Motor neuron (in vitro differentiated cells): ENCODE data around the gene SPSB2. TPM values are rescaled to one million over a fixed set of nuclear protein-coding genes. Genes with fewer than 3 reads are reported as not detected.
A peak's percentile ranks its signal among the peaks of the same experiment; 100 is the strongest.

Experiments
- ATAC-seq, 8 experiments: fragments of 200-7000 bp; cut with Tn5 transposase; replicated peaks in 6 of 8; 2 replicates each; pipeline ENCODE4 v1.8.0; 2021; ENCODE audit warnings: mild to moderate bottlenecking in 8 of 8, moderate library complexity in 8 of 8
- H3K27ac ChIP-seq, 2 donors: fragments of 250-450 bp; sonication (Bioruptor Pico); 2 replicates each; pipeline ENCODE4 v1.9.0; 2021; ENCODE audit warnings: antibody characterized with exemption in 2 of 2, mild to moderate bottlenecking in 2 of 2, moderate library complexity in 1 of 2
- H3K4me1 ChIP-seq, 2 donors: fragments of 250-450 bp; sonication (Bioruptor Pico); replicated peaks in 1 of 2; 2 replicates each; pipeline ENCODE4 v1.6.1; 2021; ENCODE audit warnings: antibody characterized with exemption in 2 of 2, mild to moderate bottlenecking in 2 of 2, moderate library complexity in 1 of 2
- H3K4me3 ChIP-seq, 5 donors: fragments of 250-450 bp; sonication (Bioruptor Pico); 2 replicates each; pipeline ENCODE4 v1.9.0; 2021; ENCODE audit warnings: antibody characterized with exemption in 5 of 5, mild to moderate bottlenecking in 5 of 5, moderate library complexity in 4 of 5
- WGBS, 10 experiments: fragments of 450-650 bp; shearing (Covaris generic); methylation state at CpG; one replicate each; pipeline ENCODE4 v1.0.0; 2022; 5-methylcytosine and 5-hydroxymethylcytosine counted together
- in situ Hi-C, 9 experiments: fragments of 400-800 bp; cut with MboI; loops; one replicate each; pipeline ENCODE4 v1.15.0; 2021; ENCODE audit warnings: low sequenced_read_pairs in 9 of 9, low pct_unique_long_range_greater_than_20kb in 2 of 9; ENCODE audit not compliant: unreplicated experiment in 9 of 9
- total RNA-seq, 8 experiments: library from RNA; unstranded; fragments of 300-600 nt; gene quantifications; 2 replicates each; pipeline versions ENCODE4 v1.2.3 to v1.2.4, GENCODE V29; 2022

Gene SPSB2
- total RNA-seq = 10 to 100 TPM in 3 of 8 experiments, 1 to 10 TPM in 5; 6.3 to 13.6 (median 8.3) TPM

GRCh38 chr12:6873094-6874014, at the start of gene SPSB2:
Gene SPSB2, minus strand, starts transcription at chr12:6873303. Its CDS starts 402 bp downstream, at chr12:6872901.
- peak within 1 kb of the TSS; percentile 34 to 45 for H3K27ac ChIP-seq
- H3K4me3 ChIP-seq = peak within 1 kb of the TSS; percentile 44 to 63 (median 53)
- ATAC-seq = peak; percentile 67 to 84 (median 78)
- 0 to 23% (median 0%) methylated on average over 1 to 7 of the region's 66 CpGs; no CpG with 5 or more reads in 3 of the 10 experiments for WGBS, 10 experiments
- in situ Hi-C loops = no loop called here
- peaks cover 16 to 20% of the 10 kb centered on the region in 2 donors for H3K4me1 ChIP-seq

DNA sequence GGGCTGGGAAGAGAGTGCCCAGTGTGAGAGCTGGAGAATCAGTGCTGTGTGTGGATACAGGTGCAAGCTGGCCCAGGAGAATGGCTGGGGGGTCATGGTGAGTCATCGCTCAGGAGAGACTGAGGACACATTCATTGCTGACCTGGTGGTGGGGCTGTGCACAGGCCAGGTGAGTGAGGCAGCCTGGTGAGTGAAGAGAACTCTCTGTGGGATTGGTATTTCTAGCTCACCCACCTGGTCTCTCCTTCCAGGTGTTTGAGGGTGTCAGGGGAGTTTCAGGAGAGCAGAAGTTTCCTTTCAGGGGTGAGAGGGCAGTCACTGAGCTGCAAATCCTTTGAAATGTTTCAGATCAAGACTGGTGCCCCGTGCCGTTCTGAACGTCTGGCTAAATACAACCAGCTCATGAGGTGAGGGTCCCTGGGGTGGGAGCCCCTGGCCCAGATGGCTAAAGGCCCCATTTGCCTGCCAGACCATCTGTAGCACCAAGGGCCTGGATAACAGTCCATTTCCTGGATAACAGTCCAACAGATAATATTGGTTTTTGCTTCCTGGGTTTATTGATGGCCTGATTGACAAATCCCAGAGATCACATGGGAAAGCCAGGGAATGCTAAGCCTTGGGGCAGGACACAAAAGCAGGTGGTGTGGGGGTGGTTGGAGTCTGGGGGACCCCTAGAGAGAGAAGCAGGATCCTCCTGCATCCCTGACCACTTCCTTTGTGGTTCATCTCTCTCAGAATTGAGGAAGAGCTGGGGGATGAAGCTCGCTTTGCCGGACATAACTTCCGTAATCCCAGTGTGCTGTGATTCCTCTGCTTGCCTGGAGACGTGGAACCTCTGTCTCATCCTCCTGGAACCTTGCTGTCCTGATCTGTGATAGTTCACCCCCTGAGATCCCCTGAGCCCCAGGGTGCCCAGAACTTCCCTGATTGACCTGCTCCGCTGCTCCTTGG, 49.2 kb upstream of the SPSB2 start:
- ATAC-seq = no peak
- 67 to 100% (median 92%) methylated on average over 1 to 5 of the region's 9 CpGs; no CpG with 5 or more reads in 3 of the 10 experiments for WGBS, 10 experiments
- no peak overlapping the region for H3K4me3 ChIP-seq
- peaks cover 36 to 38% of the 10 kb centered on the region in 2 donors for H3K4me1 ChIP-seq
- in situ Hi-C loops = no loop called here
- H3K27ac ChIP-seq = no peak overlapping the region

GRCh38 chr12:6921539-6921938, 48.4 kb upstream of the SPSB2 start:
- in situ Hi-C loops = no loop called here
- H3K4me3 ChIP-seq = no peak overlapping the region
- no peak overlapping the region for H3K27ac ChIP-seq
- H3K4me1 ChIP-seq = peaks cover 29 to 33% of the 10 kb centered on the region in 2 donors
- WGBS, 10 experiments = 33 to 76% (median 60%) methylated on average over 1 to 5 of the region's 7 CpGs; no CpG with 5 or more reads in 6 of the 10 experiments
- no peak for ATAC-seq

- H3K27ac ChIP-seq = no peak overlapping the region
- peaks cover 12 to 19% of the 10 kb centered on the region in 2 donors for H3K4me1 ChIP-seq
- no peak overlapping the region for H3K4me3 ChIP-seq
- 17 to 100% (median 97%) methylated on average over 1 to 5 of the region's 7 CpGs; no CpG with 5 or more reads in 6 of the 10 experiments for WGBS, 10 experiments
- ATAC-seq = no peak
- in situ Hi-C loops = no loop called here
Observed at GRCh38 chr12:6919588-6919987, 46.5 kb upstream of the SPSB2 start.

GRCh38 chr12:6917491-6918231, 44.6 kb upstream of the SPSB2 start:
- Histone ChIP-seq H3K4me3 (no peak overlapping the region), H3K4me1 (peaks cover 15 to 16% of the 10 kb centered on the region in 2 donors), H3K27ac (no peak overlapping the region)
- in situ Hi-C loops = no loop called here
- 80 to 100% (median 92%) methylated on average over 1 to 5 of the region's 14 CpGs; no CpG with 5 or more reads in 6 of the 10 experiments for WGBS, 10 experiments
- ATAC-seq = no peak

GRCh38 chr12:6916426-6917200, 43.5 kb upstream of the SPSB2 start:
- WGBS, 10 experiments = 94 to 100% (median 100%) methylated on average over 1 to 6 of the region's 11 CpGs; no CpG with 5 or more reads in 7 of the 10 experiments
- H3K27ac ChIP-seq = no peak overlapping the region
- H3K4me1 ChIP-seq = peaks cover 15 to 16% of the 10 kb centered on the region in 2 donors
- peak overlapping the region in 1 of 5 donors; percentile 99 for H3K4me3 ChIP-seq
- in situ Hi-C loops = no loop called here
- no peak for ATAC-seq

DNA sequence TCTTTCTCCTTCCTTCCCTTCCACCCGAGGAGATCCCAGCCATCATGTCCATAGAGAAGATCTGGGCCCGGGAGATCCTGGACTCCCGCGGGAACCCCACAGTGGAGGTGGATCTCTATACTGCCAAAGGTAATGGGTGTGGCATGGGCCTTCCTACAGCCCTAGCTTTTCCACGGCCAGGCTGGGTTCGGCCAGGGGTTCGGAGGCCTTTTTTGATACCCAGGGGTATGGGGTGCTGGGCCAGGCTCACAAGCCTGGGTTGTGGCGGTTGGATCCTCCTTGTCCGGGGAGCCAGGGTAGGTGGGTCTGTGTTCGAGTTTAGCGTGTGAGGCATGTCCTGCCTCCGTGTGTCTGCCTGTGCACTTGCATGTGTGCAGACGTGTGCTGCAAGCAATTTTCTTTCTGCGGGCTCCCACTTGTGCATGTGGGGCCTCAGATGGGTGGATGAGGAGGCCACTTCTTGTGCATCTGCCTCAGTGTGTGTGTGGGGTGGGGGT, 42.7 kb upstream of the SPSB2 start:
- peaks cover 15 to 16% of the 10 kb centered on the region in 2 donors for H3K4me1 ChIP-seq
- H3K27ac ChIP-seq = no peak overlapping the region
- in situ Hi-C loops = no loop called here
- peak overlapping the region; percentile 71 to 99 (median 96) for H3K4me3 ChIP-seq
- no peak for ATAC-seq
- 22 to 100% (median 90%) methylated on average over 1 to 3 of the region's 14 CpGs; no CpG with 5 or more reads in 6 of the 10 experiments for WGBS, 10 experiments

- WGBS, 10 experiments = no CpG with 5 or more reads among the region's 29 CpGs
- peaks cover 15 to 16% of the 10 kb centered on the region in 2 donors for H3K4me1 ChIP-seq
Observed at GRCh38 chr12:6914947-6915788, 42.1 kb upstream of the SPSB2 start.

GRCh38 chr12:6914246-6914946, 41.3 kb upstream of the SPSB2 start, which contains the start of gene ENO2:
Gene ENO2, plus strand, starts transcription at chr12:6914580. Its CDS starts 1,253 bp downstream, at chr12:6915833.
- 0% methylated on average over 8 of the region's 68 CpGs; no CpG with 5 or more reads in 9 of the 10 experiments for WGBS, 10 experiments
- H3K27ac ChIP-seq = peak within 1 kb of the TSS; percentile 88 to 96
- in situ Hi-C loops = no loop called here

More at GRCh38 chr12:6914947-6915788, 42.1 kb upstream of the SPSB2 start:
- peak in 6 of 8 experiments; percentile 5 to 64 (median 46) for ATAC-seq
- peak overlapping the region; percentile 88 to 96 for H3K27ac ChIP-seq
- in situ Hi-C loops = no loop called here
- H3K4me3 ChIP-seq = peak overlapping the region; percentile 71 to 99 (median 96)

GRCh38 chr12:6912164-6912935, 39.2 kb upstream of the SPSB2 start:
- in situ Hi-C loops = no loop called here
- ATAC-seq = no peak
- H3K4me1 ChIP-seq = peaks cover 15 to 16% of the 10 kb centered on the region in 2 donors
- 75 to 100% (median 91%) methylated on average over 3 to 13 of the region's 15 CpGs; no CpG with 5 or more reads in 3 of the 10 experiments for WGBS, 10 experiments
- H3K4me3 ChIP-seq = no peak overlapping the region
- H3K27ac ChIP-seq = no peak overlapping the region

More at GRCh38 chr12:6914246-6914946, 41.3 kb upstream of the SPSB2 start, which contains the start of gene ENO2:
- Histone ChIP-seq H3K4me1 (peaks cover 15 to 16% of the 10 kb centered on the region in 2 donors), H3K4me3 (peak within 1 kb of the TSS; percentile 71 to 99 (median 96))
- ATAC-seq = peak; percentile 84 to 94 (median 90)
